GM21390 (cell line): ENCODE measurements around the gene FAM53B.

Experiments used
- ATAC-seq: cut with Tn5 transposase; IDR thresholded peaks from one replicate; pipeline ENCODE4 v1.9.1; 2021; ENCODE audit not compliant: unreplicated experiment

The FAM53B gene

DNA sequence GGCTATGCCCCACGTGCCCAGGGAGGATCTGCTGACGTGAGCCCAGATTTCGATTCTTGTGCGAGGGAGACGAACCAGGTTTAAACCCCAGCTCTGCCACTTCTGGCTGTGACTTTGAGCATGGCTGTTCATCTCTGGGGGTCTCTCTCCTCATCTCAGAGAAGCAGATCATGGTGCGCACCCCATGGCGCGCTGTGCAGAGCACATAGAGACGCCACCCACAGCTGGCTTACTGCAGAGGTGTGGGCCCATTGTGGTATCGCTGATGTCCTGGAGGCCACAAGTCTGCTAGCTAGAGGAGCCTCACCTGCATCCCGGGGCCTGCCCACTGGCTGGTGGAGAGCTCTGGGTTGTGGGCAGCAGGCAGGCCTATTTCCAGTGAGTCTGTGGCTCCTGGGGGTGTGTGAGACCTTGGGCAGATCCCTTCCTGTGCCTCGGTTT lies 142.0 kb downstream of the FAM53B start:
- ATAC-seq = no peak

GRCh38 chr10:124601431-124602120 lies 142.6 kb downstream of the FAM53B start:
- peak; percentile 51 for ATAC-seq

GRCh38 chr10:124601016-124601415 lies 143.2 kb downstream of the FAM53B start:
- no peak for ATAC-seq

GRCh38 chr10:124600051-124600880 lies 143.9 kb downstream of the FAM53B start:
- ATAC-seq = no peak

DNA sequence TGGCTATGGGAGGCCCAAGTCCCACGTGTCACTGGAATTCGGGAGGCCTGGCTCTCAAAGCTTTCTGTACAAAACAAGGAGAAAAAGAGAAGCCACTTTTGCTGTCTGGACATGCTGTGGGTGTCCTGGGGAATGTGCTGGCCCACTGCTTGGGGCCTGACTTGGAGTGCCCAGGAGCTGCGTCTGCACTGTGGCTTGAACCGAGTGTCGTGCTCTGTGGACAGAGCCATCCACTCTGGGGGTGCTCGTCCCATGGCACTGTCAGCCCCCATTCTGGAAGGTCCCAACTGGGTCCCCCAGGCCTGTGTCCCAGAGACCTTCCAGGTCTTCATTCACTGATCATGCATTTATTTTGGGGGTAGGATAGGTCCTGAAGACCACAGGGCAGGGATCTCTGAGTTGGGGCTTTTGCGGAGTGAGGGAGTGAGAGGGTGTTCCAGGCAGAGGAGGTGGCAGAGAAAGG lies 144.6 kb downstream of the FAM53B start:
- no peak for ATAC-seq

DNA sequence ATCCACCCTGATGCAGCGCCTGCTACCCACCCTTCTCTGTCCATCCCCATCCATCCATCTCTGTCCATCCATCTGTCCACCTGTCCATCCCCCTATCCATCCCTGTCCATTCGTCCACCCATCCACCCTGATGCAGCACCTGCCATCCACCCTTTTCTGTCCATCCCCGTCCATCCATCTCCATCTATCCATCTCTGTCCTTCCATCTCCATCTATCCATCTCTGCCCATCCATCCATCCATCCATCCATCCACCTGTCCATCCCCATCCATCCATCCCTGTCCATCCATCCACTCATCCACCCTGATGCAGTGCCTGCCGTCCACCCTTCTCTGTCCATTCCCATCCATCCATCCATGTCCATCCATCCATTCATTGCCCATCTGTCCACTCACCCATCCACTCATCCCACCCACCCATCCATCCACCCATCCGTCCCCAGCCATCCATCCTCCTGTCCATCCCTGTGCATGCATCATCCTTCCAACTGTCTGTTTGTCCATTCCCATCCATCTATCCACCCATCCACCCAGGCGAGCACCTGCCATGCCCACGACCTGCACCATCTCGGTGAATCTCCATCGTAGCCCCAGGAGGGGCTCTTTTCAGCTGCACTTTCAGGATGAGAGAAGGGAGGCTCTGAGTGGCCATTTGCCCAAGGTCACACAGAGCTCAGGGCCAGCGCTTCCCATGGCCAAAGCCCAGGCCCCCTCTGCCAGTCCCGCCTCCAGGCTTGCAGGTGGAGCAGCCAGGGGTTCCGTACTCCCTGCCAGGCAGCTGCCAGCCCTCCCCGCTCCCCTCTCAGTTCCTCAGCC lies 145.2 kb downstream of the FAM53B start:
- no peak for ATAC-seq

- ATAC-seq = no peak
These were observed 146.0 kb downstream of the FAM53B start for GRCh38 chr10:124598196-124598595.

GRCh38 chr10:124597846-124598165 lies 146.4 kb downstream of the FAM53B start:
- no peak for ATAC-seq

GRCh38 chr10:124596962-124597845 lies 147.0 kb downstream of the FAM53B start:
- no peak for ATAC-seq

- ATAC-seq = no peak
These were observed 147.9 kb downstream of the FAM53B start for GRCh38 chr10:124596116-124596785.

- ATAC-seq = no peak
These were observed 148.9 kb downstream of the FAM53B start for GRCh38 chr10:124595143-124595883.

- no peak for ATAC-seq
These were observed 149.9 kb downstream of the FAM53B start for GRCh38 chr10:124594240-124594639.

DNA sequence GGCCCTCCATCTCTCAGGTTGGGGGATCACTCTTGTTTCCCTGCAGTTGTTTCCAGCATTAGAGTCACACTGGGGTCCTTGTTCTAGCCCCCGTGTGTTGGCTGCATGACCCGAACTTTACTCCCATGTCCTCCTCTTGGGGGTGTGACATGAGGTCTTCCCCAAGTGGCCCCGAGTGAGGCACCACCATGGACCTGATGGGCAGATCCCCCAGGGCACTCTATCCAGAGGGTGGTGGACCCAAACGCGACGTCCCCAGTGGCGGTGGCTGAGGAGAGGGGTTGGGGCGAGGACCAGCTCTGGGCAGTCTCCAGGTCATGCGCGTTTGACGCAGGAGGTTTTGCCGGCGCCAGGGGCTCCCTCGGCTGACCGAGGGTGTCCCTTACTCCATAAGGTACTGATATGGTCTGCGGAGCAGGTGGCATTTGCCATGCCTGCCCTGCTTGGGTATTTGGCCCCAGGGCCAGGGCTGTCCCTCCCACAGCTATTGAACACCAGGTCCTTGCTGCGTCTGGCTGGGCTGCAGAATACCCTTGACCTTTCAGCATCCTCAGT lies 150.7 kb downstream of the FAM53B start:
- ATAC-seq = no peak

GRCh38 chr10:124592736-124593430 lies 151.3 kb downstream of the FAM53B start:
- no peak for ATAC-seq

GRCh38 chr10:124592101-124592500 lies 152.1 kb downstream of the FAM53B start:
- no peak for ATAC-seq

- no peak for ATAC-seq
These were observed 153.1 kb downstream of the FAM53B start for GRCh38 chr10:124591123-124591495.

- no peak for ATAC-seq
These were observed 153.7 kb downstream of the FAM53B start for GRCh38 chr10:124590216-124591122.
